SU-DHL-6 (cell line): Measurements from ENCODE around the gene TP53I13.

Experiments
- CTCF ChIP-seq: fragments of 200-600 bp; sonication (generic); IDR thresholded peaks from one replicate; pipeline ENCODE4 v1.5.1; 2017; ENCODE audit warnings: antibody characterized with exemption, mild to moderate bottlenecking, low read length, moderate library complexity; ENCODE audit not compliant: insufficient read depth, poor library complexity, severe bottlenecking
- EZH2phosphoT487 ChIP-seq: fragments of 200-600 bp; sonication (generic), shearing (Covaris generic); conservative IDR thresholded peaks from 2 replicates; pipeline ENCODE4 v1.6.1; 2018; ENCODE audit warnings: mild to moderate bottlenecking, antibody characterized with exemption, low read length, moderate library complexity, mixed read lengths

- TF ChIP-seq CTCF = no peak
- TF ChIP-seq EZH2phosphoT487 = no peak
These were observed 7.9 kb downstream of the TP53I13 start for GRCh38 chr17:29576214-29577000.
